Stimulated activated CD8-positive, alpha-beta memory T cell treated with anti-CD3 and anti-CD28 coated beads, Interleukin-12 subunit alpha, Interleukin-12 subunit beta, amount 100 ng/mL, for 1 hour (primary cell): ENCODE results near the gene KRT31.
"Not testable (repeated sequence)": the region's sequence is repeated elsewhere in the genome, so short reads cannot be mapped to it uniquely, and the experiment has no call there.

Source experiments
- DNase-seq: peaks from one replicate; pipeline ENCODE4 v3.0.0-alpha.2; 2020; ENCODE audit warnings: low read depth

KRT31 gene

GRCh38 chr17:41387670-41388069, 9.7 kb downstream of the KRT31 start:
- DNase-seq = no peak

DNA sequence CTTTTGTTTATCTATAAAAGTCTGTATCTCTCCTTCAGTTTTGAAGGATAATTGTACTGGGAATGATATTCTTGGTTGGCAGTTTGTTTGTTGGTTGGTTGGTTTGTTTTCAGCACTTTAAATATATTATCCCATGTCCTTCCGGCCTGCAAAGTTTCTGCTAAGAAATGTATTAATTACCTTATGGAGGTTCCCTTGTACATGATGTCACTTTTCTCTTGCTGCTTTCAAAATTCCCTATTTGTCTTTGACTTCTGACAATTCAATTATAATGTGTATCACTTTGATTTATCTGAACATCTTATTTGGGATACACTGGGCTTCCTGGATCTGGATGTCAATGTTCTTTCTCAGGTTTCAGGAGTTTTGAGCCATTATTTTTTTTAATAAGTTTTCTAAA, 11.2 kb downstream of the KRT31 start:
- DNase-seq = no peak

DNA sequence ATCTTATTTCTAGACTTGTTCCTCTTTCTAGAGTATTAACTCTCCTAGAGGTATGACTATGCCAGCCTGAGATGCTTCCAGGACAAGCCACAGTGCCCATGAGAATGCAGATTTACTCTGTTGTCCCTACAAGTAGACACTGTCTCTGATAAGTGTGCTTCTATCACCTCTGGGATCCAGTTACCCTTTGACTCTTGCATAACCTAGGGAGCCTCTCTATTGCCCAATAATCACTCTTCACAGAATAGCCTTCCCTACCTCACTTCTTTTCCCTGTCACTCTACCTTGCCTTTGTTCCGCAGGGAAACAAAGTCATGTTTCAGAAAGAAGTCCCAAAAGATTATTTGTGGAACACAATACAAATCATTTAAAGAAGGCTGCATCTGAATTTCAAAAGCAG, 13.7 kb downstream of the KRT31 start:
- no peak for DNase-seq

DNA sequence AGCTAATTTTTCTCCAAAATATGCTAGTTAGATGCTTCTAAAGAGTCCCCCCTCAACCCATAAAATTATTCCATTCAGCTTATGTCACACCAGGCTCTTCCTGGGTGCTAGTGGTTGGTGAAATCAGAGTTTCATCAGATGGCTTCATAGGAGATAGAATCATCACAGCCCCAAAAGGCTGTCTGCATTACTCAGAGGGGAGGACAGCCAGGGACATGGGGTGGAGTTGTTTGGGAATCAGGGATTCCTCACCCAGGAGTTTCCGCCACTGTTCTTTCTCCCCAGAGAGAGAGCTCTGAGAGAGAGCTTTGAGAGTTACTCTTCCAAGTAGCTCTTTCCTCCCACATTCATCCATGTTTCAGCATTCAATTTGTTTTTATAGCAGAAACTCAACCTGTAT, 15.0 kb downstream of the KRT31 start:
- DNase-seq = no peak

GRCh38 chr17:41381943-41382342, 15.5 kb downstream of the KRT31 start, which contains the start of gene KRT34:
KRT34 (minus strand) TSS chr17:41382306; CDS start chr17:41382246, 60 bp downstream.
- not testable (repeated sequence) for DNase-seq

DNA sequence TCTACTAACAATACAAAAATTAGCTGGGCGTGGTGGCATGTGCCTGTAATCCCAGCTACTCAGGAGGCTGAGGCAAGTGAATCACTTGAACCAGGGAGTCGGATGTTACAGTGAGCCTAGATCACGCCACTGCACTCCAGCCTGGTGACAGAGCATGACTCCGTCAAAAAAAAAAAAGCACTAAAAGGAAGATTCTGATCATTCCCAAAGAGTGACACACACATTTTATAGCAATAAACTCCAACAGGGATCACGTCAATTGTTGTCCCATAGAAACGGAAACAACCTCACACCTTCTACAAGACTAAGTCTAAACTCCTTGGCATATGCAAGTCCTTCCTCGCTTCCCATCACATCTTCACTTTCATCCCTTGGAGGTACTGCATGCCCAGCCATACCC, 17.3 kb downstream of the KRT31 start:
- not testable (repeated sequence) for DNase-seq

- DNase-seq = no peak
Measured at GRCh38 chr17:41377546-41377945, 19.9 kb downstream of the KRT31 start.

GRCh38 chr17:41369713-41370112, 27.7 kb downstream of the KRT31 start, which contains the start of gene KRT33B:
KRT33B (minus strand) TSS chr17:41369813; CDS start chr17:41369750, 63 bp downstream.
- no peak for DNase-seq

GRCh38 chr17:41369023-41369422, 28.4 kb downstream of the KRT31 start:
- DNase-seq = no peak

DNA sequence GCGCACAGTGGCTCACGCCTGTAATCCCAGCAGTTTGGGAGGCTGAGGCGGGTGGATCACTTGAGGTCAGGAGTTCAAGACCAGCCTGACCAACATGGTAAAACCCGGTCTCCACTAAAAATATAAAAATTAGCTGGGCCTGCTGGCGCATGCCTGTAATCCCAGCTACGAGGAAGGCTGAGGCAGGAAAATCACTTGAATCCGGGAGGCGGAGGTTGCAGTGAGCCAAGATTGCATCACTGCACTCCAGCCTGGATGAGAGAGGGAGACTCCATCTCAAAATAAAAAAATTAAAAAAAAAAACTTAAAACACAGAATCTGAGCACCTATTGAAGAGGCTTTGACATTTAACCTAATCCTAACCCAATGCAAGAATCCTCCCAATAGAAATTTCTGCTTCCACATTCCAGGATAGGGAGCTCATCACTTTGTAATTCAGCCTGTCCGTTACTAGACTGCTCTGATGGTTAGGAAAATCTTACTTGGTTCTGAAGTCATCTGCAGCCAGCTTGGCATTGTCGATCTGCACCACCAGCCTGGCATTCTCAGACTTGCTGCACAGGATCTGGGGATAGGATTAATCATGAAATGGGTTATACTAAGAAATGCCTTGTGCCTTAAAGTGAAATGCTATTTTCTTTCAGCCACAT, 29.9 kb downstream of the KRT31 start:
- no peak for DNase-seq

- DNase-seq = no peak
Measured at GRCh38 chr17:41366070-41366469, 31.3 kb downstream of the KRT31 start.

DNA sequence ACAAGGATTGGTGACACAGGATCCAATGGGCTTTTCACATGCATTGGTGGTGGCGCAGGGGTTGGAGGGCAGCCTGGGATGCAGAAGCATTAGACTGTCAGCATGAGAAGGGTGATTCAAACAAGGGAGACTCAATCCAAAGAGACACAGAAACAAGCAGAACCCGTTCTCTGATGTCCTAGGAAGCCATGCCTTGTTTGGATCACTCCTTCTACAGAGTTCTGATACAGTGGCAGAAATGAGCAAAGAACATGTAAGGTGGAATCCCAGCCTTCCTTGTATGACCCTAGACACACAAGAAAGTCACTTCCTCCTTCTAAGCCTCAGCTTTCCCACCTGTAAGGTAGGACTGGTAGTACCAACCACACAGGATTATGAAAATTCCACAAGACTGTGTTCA, 33.5 kb downstream of the KRT31 start:
- DNase-seq = no peak

GRCh38 chr17:41360296-41360995, 37.0 kb downstream of the KRT31 start:
- DNase-seq = no peak

DNA sequence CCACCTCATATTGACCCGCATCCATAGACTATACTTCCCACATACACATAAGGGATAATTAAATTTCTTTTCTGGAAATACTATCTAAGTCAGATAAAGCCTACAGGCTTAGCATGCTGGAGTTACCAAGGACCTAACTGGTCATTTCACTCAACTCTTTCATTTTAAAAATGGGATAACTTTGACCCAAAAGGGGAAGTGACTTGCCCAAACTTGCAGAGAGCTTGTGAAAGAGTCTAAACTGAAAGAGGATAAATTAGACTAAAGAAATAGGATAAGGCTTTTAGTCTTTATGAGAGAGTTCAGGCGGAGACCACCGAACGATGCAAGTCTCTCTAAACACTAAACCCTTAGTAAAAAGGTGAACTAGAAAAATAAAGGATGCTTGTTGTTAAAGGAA, 42.9 kb downstream of the KRT31 start:
- DNase-seq = no peak

- no peak for DNase-seq
Measured at GRCh38 chr17:41352597-41353366, 44.6 kb downstream of the KRT31 start.

DNA sequence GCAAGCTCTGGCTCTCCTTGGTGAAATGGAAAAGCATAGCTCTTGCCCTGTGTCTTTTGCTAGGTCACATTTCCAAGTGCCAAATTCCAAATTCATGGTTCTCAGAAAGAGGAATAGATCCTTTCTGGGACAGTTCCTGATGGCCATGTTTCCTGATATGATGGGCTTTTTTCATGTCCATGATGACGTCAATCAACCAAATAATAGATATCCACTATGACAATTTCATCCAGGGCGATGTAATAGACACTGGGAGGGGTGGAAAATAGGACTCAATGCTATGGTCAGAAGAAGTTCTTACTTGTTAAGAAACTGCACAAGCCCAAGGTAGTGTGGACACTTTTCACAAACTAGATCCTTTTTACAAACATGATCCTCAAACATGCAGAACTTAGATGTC, 46.2 kb downstream of the KRT31 start:
- no peak for DNase-seq

DNA sequence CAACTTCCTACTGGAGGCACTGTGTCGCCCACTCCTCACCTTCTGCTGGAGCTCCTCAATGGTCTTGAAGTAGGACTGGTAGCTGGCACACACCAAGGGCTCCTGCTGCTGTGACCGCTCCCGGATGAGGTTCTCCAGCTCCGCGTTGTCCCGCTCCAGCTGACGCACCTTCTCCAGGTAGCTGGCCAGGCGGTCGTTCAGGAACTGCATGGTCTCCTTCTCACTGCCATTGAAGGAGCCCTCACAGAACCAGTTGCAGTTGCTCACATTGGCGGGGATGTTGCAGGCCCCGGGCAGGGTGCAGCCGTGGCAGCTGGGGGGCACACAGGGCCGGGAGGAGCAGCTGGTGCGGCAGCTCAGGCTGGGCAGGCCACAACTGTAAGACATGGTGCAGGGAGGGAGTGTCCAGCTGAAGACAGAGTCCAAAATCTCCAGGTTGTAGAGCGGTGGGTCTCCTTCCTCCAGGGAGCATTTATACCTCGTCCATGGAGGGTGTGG, 47.0 kb downstream of the KRT31 start, which contains the start of gene KRT33A:
TSS of gene KRT33A (minus strand) at position 448 of the 498 bp plus-strand sequence. CDS start at position 387, 61 bp downstream.
- DNase-seq = not testable (repeated sequence)

- no peak for DNase-seq
Measured at GRCh38 chr17:41347869-41348760, 49.3 kb downstream of the KRT31 start.

DNA sequence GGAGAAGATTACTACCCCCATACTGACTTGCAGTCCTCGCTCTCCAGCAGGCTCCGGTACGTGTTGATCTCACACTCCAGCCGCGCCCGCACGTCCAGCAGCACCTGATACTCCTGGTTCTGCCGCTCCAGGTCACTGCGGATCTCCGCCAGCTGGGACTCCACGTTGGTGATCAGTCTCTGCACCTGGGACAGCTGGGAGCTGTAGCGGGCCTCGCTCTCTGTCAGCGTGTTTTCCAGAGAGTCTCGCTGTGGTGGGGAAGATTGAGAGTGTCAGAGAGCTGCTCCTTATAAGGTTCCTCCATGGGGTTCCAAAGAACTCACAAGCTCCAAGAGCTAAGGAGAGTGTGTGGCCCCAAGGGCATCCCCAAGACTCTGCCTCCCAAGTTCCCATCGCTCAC, 51.0 kb downstream of the KRT31 start:
- not testable (repeated sequence) for DNase-seq

DNA sequence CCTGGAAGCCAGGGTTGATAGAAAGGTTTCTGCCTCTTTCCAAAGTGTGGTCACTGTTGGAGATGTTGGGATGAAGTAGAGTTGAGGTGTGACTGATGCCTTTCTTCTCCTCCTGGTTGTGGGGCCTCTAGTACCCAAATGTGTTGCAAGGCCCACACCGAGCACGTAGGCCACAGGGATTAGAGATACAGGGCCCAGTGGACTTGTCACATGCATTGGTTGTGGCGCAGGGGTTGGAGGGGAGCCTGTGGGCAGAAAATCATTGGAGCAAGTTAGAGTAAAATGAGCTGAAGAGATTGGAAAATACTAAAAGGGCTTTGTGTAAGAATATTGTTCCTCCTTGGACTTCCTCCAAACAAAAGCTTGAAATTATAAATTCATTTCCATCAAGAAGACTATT, 51.4 kb downstream of the KRT31 start:
- no peak for DNase-seq
